ENCODE results near the gene CRAMP1. TPM values are rescaled to one million over a fixed set of nuclear protein-coding genes. Genes with fewer than 3 reads are reported as not detected.
A peak's percentile ranks its signal among the peaks of the same experiment; 100 is the strongest.
"Not testable (repeated sequence)": the region's sequence is repeated elsewhere in the genome, so short reads cannot be mapped to it uniquely, and the experiment has no call there.

Gene CRAMP1
- total RNA-seq, 1 experiment from 2014 or later, result 4.7 TPM

DNA sequence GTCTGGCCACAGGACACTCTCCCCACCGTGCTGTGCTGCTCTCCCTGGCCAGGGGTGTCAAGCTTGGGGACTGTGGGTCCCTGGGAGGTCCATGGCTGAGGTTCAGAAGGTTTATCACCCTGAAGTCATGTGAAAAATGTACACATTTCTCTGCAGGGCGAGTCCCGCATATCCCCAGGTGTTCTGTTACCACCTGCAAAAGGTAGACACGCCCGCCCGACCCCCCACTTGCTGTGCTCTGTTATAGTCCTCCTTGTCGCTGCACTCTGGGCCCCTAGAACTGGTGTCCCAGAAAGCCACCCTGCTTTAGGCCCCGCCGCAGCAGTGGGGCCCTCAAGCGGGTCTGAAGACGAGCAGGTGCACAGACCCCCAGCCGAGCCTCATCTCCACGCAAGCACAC is 77.7 kb downstream of the CRAMP1 start:
- no peak for DNase-seq (ENCODE audit: low read depth, low spot score)
- in situ Hi-C loops (cut with HindIII; ENCODE audit: low pct_unique_long_range_greater_than_20kb, low sequenced_read_pairs), result no loop called here

DNA sequence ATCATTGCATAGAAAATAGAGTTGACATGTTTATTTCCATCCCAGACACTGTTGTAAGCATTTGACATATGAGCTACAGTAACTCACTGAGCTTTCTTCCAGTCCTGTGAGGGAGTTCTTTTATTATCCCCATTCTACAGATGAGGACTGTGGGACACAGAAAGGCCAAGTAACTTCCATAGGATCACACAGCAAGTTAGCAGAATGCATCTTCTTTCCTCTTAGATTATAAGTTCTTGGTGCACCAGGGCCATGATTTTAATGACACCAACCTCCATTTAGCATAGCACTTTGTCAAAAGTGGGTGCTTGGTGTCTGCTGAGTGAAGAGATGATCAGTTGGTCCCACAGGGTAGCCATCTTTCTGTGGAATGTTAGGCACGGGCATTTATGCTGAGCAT is 78.7 kb downstream of the CRAMP1 start:
- DNase-seq (ENCODE audit: low read depth, low spot score), result no peak
- in situ Hi-C loops (cut with HindIII; ENCODE audit: low pct_unique_long_range_greater_than_20kb, low sequenced_read_pairs), result no loop called here

DNA sequence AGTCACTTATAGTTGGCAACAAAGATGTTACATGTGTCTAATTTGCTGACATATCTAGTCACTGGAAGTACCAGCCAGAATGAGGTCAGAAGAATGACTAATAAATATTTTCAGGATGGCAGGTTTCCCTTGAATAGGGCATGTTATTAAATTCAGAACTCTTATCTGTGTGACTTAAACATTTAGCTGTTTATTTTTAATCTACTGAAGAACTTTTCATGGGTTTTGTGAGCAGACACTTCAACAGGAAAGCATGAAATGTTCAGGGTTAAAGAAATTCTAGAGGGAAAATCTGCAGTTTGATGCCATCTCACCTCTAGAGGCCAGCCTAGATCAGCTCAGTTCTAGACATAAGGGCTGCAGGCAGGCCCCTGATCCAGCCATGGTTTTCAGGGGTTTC is 79.1 kb downstream of the CRAMP1 start:
- DNase-seq (ENCODE audit: low read depth, low spot score), result peak; percentile 5
- in situ Hi-C loops (cut with HindIII; ENCODE audit: low pct_unique_long_range_greater_than_20kb, low sequenced_read_pairs), result no loop called here

DNA sequence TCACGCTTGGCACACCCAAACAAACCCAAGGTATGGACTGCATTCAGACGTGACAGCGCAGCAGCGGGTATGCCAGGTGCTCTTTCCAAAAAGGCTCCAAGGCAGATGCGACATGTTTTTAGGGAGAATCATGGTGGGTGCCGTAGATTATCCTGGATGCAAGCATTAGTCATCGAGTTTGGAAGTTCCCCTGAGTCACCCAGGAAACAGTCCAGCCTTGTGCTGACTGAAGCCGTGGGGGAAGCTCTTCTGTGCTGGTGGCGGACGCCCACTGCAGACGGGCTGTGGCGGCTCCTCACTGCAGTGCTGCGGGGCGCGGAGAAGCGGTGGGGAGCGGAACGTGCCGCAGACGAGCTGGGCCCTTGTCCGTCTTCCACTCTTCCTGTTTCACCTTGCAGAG is 79.8 kb downstream of the CRAMP1 start:
- in situ Hi-C loops (cut with HindIII; ENCODE audit: low pct_unique_long_range_greater_than_20kb, low sequenced_read_pairs), result no loop called here
- DNase-seq (ENCODE audit: low read depth, low spot score), result no peak

DNA sequence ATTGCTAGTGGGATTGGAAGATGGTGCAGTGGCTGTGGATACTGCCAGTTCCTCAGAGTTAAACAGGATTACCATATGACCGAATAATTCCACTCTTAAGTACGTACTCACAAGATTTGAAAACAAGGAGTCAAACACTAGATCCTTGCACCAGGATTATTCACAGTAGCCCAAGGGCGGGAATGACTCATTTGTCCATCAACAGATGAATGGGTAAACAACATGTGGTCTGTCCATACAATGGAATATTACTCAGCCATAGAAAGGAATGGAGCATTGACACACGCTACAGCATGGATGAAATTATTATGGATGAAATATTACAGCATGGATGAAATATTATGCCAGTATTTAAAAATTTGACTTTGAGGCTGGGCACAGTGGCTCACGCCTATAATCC is 84.7 kb downstream of the CRAMP1 start:
- peak; percentile 86 for DNase-seq (ENCODE audit: low read depth, low spot score)

DNA sequence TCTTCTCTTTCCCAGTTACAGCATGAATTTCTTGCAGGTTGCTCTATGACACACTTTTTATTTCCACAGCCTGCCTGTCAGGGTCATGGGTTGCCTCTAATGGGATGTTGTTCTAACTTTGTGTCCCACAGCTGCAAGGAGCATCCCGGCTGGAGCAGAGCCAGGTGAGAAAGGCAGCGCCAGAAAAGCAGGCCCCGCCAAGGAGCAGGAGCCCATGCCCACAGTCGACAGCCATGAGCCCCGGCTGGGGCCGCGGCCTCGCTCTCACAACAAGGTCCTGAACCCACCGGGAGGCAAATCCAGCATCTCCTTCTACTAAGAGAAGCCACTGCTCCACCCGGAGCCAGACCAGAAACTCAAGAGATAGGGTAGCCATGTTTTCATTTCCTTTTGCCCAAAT is 86.5 kb downstream of the CRAMP1 start:
- in situ Hi-C loops (cut with HindIII; ENCODE audit: low pct_unique_long_range_greater_than_20kb, low sequenced_read_pairs), result no loop called here
- no peak for DNase-seq (ENCODE audit: low read depth, low spot score)

More for the DNA sequence above, 84.7 kb downstream of the CRAMP1 start:
- in situ Hi-C loops (cut with HindIII; ENCODE audit: low pct_unique_long_range_greater_than_20kb, low sequenced_read_pairs), result no loop called here

DNA sequence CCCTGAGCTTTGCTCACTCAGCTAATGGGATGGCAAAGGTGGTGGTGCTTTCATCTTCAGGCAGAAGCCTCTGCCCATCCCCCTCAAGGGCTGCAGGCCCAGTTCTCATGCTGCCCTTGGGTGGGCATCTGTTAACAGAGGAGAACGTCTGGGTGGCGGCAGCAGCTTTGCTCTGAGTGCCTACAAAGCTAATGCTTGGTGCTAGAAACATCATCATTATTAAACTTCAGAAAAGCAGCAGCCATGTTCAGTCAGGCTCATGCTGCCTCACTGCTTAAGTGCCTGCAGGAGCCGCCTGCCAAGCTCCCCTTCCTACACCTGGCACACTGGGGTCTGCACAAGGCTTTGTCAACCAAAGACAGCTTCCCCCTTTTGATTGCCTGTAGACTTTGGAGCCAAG is 88.1 kb downstream of the CRAMP1 start:
- DNase-seq (ENCODE audit: low read depth, low spot score), result no peak
- in situ Hi-C loops (cut with HindIII; ENCODE audit: low pct_unique_long_range_greater_than_20kb, low sequenced_read_pairs), result no loop called here

DNA sequence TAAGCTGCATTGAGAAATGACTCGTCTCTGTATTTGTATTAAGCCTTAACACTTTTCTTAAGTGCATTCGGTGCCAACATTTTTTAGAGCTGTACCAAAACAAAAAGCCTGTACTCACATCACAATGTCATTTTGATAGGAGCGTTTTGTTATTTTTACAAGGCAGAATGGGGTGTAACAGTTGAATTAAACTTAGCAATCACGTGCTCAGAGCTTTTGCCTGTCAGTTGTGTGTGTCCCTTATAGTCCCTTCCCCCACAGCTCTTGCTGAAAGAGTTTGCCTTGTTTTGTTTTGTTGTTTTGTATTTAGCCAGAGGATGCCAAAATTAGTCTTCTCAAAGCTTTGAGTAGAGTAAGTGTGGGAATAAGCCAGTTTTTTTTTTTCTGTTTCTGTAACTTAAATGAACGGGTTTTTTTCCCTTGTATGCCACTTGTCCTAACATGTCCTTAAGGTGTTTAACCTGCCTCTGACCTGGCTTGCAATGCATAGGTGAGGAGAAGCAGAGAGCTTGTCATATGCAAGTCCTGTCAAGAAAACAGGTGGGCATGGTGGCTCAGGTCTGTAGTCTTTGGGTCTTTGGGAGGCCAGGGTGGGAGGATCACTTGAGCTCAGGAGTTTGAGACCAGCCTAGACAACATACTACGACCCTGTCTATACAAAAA is 89.2 kb downstream of the CRAMP1 start:
- in situ Hi-C loops (cut with HindIII; ENCODE audit: low pct_unique_long_range_greater_than_20kb, low sequenced_read_pairs), result no loop called here
- DNase-seq (ENCODE audit: low read depth, low spot score), result no peak

DNA sequence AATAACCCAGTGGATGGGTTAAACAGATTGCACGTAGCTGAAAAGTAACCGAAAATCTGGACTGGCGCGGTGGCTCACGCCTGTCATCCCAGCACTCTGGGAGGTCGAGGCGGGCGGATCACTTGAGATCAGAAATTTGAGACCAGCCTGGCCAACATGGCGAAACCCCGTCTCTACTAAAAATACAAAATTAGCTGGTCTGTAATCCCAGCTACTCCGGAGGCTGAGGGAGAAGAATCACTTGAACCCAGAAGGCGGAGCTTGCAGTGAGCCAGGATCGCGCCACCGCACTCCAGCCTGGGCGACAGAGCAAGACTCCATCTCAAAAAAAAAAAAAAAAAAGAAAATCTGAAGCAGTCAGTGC is 93.1 kb downstream of the CRAMP1 start:
- in situ Hi-C loops (cut with HindIII; ENCODE audit: low pct_unique_long_range_greater_than_20kb, low sequenced_read_pairs); DNase-seq (ENCODE audit: low read depth, low spot score): not testable (repeated sequence)

DNA sequence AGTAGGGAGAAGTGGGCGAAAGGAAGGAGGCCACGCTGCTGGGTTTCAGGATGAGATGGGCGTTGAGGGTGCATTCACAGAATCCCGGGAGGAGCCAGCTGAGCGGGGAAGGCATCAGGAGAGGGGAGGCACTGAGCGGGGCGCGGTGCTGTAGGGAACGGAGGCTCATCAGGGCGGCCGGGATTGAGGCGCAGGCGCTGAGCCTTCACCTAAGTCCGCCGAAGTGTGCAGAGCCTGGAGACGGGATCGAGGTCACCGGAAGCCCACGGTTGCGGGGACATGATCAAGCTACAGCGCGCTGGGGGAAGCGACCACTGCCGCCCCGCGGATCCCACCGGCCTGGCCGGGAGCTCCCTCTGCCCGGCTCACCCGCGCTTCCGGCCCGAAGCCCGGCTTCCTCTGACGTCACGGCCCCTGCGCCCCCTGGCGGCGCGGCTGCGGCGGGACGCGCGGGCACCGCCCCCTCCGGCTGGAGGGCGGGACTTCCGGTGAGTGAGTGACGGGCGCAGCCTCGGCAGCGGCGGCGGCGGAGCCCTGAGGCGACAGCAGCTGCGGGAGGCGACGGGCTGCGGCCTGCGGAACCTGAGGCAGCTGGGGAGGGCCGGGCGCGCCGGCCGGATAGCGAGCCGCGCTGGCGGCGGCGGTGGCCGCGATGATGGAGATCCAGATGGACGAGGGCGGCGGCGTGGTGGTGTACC is 93.7 kb downstream of the CRAMP1 start, which contains the start of gene MAPK8IP3:
Gene MAPK8IP3, plus strand, starts transcription at position 508 of the 698 bp plus-strand sequence. Its CDS starts 145 bp downstream, at position 653.
- in situ Hi-C loops (cut with HindIII; ENCODE audit: low pct_unique_long_range_greater_than_20kb, low sequenced_read_pairs), result no loop called here
- peak; percentile 84 for DNase-seq (ENCODE audit: low read depth, low spot score)

DNA sequence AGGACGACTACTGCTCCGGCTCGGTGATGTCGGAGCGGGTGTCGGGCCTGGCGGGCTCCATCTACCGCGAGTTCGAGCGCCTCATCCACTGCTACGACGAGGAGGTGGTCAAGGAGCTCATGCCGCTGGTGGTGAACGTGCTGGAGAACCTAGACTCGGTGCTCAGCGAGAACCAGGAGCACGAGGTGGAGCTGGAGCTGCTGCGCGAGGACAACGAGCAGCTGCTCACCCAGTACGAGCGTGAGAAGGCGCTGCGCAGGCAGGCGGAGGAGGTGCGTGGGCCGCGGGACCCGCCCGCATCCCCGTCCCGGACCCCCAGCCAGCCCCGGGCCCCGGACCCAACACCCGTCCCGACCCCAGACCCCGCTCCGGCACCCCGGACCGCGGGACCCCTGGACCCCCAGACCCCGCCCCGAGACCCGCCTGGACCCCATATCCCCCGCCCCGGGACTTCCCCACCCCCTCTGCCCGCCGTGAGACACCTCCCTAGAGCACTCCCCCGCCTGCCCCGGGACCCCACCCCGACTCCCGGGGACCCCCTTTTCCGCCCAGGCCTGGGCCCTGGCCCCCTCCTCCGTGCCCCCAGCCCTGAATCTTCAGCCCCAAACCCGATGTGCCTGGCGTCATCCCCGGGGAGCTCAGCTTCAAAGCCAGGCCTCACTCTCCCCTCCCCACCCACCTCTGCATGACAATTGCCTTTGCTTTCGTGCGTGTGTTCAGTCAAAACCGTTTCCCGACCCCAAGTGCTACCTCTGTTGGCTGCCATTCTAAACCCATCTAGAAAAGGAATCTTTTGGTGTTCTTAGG is 94.4 kb downstream of the CRAMP1 start:
- in situ Hi-C loops (cut with HindIII; ENCODE audit: low pct_unique_long_range_greater_than_20kb, low sequenced_read_pairs), result no loop called here
- peak; percentile 23 for DNase-seq (ENCODE audit: low read depth, low spot score)

DNA sequence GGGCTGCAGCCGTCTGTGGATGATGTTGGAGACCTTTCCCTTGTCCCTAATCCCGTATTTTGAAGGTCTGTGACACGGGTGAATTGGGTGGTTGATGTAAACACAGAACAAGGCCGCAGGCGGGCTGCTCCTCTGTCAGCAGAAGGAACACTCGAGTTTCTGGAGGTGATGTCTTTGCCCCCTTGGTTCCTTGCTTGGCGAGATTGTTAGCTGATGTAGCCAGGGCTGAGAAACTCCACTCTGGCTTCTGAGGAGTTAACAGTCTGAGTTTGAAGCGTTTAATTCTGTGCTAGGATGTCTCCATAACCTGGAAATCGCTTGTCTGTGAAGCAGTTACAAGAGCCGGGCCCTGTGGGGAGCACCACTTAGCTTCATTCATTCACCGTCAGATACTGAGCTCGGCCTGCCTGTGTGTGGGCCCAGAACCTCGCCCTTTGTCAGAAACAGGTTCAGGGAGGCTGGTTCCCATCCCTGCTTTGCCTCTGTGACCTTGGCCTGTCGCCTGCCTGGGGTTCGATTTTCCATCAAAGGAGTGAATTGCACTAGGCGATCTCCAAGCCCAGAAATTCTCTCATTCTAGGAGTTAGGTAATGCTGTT is 95.1 kb downstream of the CRAMP1 start:
- no peak for DNase-seq (ENCODE audit: low read depth, low spot score)
- in situ Hi-C loops (cut with HindIII; ENCODE audit: low pct_unique_long_range_greater_than_20kb, low sequenced_read_pairs), result no loop called here

DNA sequence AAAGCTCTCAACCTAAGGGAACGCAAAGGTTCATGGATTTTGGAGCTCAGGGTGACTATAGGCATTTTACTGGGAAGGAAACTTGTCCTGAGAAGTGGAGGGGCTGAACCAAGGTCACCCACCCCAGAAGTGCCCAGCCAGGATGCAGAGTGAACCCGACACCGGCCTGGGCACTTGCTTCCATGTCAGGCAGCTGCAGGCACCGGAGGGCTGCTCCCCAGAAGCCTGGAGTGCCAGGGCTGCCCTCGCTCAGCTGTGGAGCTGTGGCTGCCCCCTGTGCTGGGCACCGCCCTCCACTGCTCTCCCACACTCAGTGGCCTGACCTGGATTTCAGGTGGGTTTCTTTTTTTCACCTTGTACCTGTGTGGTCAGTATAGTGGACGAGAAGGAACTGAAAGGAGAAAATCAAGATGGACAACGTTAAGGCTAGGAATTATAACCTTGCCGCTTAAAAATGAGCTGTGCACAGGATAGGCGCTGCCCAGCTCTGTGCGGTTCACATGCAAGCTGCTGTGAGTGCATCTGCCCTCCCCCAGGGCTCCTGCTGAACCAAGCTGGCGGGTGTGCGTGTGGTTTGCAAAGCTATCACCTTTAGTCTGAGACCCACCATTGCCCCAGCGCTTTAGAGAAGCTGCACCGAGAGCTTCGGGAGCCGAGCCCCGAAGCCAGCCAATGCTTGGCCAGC is 96.1 kb downstream of the CRAMP1 start:
- in situ Hi-C loops (cut with HindIII; ENCODE audit: low pct_unique_long_range_greater_than_20kb, low sequenced_read_pairs), result no loop called here

DNA sequence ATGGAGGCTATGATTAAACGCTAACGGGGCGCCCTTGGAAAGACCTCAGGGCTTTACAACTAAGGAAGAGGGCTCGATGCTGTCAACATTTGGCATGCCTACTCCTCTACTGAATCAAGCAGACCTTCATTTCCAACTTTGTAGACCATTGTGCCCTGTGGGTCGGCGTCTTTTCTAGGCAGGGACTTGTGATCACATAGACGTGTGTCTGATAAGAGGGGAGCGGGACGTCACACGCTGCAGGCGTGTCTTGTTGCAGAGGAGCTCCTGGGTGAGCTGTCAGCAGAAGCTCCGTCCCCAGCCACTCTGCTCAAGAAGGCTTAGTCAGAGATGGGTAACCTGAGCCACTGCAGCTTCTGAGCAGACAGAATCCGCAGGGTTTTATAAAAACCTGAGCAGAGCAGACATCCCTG is 96.6 kb downstream of the CRAMP1 start:
- no peak for DNase-seq (ENCODE audit: low read depth, low spot score)
- in situ Hi-C loops (cut with HindIII; ENCODE audit: low pct_unique_long_range_greater_than_20kb, low sequenced_read_pairs), result no loop called here

More for the DNA sequence above, 96.1 kb downstream of the CRAMP1 start:
- DNase-seq (ENCODE audit: low read depth, low spot score), result no peak

DNA sequence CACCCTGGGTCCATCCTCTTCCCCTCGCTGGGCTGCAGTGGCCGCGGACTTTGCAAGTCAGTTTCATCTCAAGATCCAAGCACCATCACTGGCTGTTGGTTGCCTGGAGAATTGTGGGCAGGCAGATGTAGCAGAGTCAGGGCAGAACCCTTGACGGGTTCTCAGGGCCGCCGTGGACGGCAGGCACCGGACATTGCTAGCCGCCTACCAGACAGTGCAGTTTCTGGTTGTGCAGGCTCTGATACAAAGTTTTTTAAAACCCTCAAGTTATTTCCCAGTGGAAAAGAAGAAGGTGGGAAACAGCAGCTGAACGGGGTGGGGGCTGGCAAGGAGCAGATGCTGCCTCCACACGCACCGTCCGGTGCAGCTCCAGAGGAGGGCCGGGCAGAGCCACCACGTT is 97.2 kb downstream of the CRAMP1 start:
- in situ Hi-C loops (cut with HindIII; ENCODE audit: low pct_unique_long_range_greater_than_20kb, low sequenced_read_pairs), result no loop called here
- DNase-seq (ENCODE audit: low read depth, low spot score), result no peak

DNA sequence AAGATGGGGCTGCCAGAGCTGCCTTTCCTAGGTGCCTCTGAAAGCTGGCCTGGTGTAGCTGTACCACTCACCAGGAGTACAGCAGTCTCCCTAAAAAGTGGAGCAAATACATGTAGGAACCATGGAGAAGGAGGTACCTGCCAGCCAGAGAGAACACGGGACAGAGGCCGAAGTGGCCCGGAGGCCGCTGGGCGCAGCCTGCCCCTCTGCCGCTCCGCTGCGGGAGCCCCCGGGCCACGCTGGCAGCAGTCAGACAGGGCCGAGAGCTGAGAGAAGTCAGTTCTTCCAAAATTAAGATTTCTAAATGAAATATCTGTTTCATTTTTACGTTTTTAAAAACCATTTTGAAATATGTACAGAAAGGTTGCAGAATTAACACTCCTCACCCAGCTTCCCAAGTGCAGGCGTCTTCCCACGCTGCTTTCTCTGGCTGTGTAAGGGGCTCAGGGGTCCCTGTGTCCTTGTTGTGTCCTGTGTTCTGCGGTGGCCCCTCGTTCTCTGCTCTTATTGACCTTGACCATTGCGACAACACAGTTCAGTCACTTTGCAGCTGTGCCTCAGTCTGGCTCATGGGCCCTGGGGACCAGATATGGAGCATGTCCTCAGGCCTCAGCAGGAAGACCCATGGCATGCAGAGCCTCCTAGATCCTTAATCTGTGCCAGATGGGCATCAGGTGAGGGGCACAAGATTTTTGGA is 98.8 kb downstream of the CRAMP1 start:
- DNase-seq (ENCODE audit: low read depth, low spot score), result no peak
- in situ Hi-C loops (cut with HindIII; ENCODE audit: low pct_unique_long_range_greater_than_20kb, low sequenced_read_pairs), result no loop called here

DNA sequence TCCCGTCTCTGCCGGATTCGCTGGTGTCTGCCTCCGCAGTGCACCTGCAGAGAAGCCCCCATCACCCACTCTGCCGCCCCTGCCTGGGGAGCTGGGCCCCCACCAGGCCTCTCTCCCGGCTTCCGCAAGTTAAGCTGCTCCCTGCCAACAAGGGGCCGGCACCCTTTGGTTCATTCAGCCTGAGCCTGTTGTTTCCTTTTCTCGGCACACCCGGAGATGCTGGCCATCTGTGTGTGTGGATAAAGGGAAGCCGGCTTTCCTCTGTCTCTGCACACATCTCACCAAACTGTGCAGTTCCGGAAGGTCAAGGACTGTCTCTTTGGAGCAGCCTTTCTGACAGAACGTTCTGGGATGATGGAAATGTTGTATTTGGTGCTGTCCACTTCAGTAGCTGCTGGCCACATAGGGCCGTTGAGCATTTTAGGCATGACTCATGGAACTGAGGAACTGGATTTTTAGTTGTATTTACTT is 100.7 kb downstream of the CRAMP1 start:
- in situ Hi-C loops (cut with HindIII; ENCODE audit: low pct_unique_long_range_greater_than_20kb, low sequenced_read_pairs), result no loop called here
- no peak for DNase-seq (ENCODE audit: low read depth, low spot score)

All from SK-MEL-5 (cell line).